ENCODE results near the gene RIIAD1. TPM values are rescaled to one million over a fixed set of nuclear protein-coding genes. Genes with fewer than 3 reads are reported as not detected.

Gene RIIAD1
- polyA plus RNA-seq, 2 donors = not detected

DNA sequence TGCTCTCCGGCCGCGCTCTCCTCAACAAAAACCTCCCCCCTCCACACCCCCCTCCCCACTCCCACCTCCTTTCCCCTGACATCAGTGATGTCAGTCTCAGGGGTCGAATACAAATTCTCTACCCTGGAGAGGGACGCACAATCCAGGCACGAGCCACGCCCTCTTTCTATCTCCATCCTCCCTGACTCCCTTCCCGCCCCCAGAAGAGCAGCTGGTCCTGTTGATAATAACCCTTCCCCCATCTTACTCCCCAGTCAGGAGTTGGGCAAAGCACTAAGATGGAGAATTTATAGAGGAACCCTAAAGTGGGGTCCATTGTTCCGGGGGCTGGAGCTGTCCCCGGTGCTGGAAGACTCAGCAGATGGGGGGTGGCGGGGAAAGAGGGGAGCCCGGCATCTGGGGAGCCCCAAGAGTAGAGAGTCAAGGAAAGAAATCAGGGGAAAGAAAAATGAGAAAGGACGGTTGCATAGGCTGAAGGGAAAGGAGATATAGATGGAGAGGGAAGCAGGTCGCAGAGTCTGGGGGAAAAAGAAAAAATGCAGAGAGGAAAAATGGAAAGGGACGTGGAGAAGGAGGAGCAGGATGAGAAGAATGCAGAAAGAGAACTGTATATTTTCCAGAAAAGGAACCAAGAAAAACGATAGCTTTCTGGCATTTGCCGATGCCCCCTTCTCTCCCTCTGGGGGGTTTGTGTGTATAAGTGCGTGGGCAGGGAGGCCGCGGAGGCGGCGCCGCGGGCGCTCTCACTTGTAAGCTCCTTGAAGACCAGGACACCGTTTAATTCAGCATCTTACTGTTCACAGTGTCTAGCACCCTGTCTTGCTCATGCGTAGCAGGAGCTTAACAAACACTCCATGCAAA lies 4.3 kb upstream of the RIIAD1 start, which contains the start of gene CELF3:
Gene CELF3 (minus strand): TSS at position 33 of the 861 bp plus-strand sequence. CDS start 783 bp downstream, outside the sequence.
- H3K36me3 ChIP-seq (ENCODE audit: control insufficient read depth in 2 of 2, insufficient read depth in 2 of 2, low read length in 1 of 2) = no peaks in the 10 kb centered on the region
- no peaks in the 10 kb centered on the region for H3K9me3 ChIP-seq (ENCODE audit: control insufficient read depth in 2 of 2, insufficient read depth in 1 of 2, low read depth in 1 of 2, low read length in 1 of 2)
- 10 to 12% methylated on average over 26 to 27 of the region's 27 CpGs for WGBS, 2 donors
- no peak within 1 kb of the TSS for H3K4me3 ChIP-seq (ENCODE audit: low read depth in 1 of 2, low read length in 2 of 2)
- peaks cover 6% of the 10 kb centered on the region in 2 donors for H3K4me1 ChIP-seq (ENCODE audit: control insufficient read depth in 2 of 2, insufficient read depth in 2 of 2, low read length in 1 of 2)
- H3K27ac ChIP-seq (ENCODE audit: low read depth in 2 of 2, low read length in 1 of 2) = no peak within 1 kb of the TSS
- H3K27me3 ChIP-seq (ENCODE audit: control insufficient read depth in 1 of 2, insufficient read depth in 2 of 2, low read length in 2 of 2) = peaks cover 0 to 7% of the 10 kb centered on the region in 2 donors

DNA sequence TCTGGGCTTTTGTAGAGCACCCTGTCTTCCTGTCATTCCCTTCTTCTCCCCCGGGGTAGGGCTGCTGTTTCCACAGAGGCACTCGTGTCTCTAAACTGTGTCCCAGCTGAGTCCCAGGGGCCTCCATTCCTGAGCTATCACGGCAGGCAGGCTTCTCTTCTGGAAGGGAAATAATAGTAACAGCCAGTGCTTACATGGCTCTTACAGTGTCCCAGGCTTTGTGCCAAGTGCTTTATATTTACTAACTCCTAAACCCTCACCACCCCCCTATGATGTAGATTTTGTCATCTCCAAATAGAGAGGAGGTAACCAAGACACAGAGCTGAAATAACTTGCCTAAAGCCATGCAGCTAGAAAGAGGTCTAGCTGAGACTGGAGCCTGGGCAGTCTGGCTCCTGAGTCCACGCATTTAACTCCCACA lies 3.3 kb upstream of the RIIAD1 start:
- Histone ChIP-seq H3K36me3 (ENCODE audit: control insufficient read depth in 2 of 2, insufficient read depth in 2 of 2, low read length in 1 of 2) (no peaks in the 10 kb centered on the region), H3K4me3 (ENCODE audit: low read depth in 1 of 2, low read length in 2 of 2) (no peak overlapping the region), H3K4me1 (ENCODE audit: control insufficient read depth in 2 of 2, insufficient read depth in 2 of 2, low read length in 1 of 2) (peaks cover 6% of the 10 kb centered on the region in 2 donors), H3K9me3 (ENCODE audit: control insufficient read depth in 2 of 2, insufficient read depth in 1 of 2, low read depth in 1 of 2, low read length in 1 of 2) (no peaks in the 10 kb centered on the region), H3K27ac (ENCODE audit: low read depth in 2 of 2, low read length in 1 of 2) (no peak overlapping the region), H3K27me3 (ENCODE audit: control insufficient read depth in 1 of 2, insufficient read depth in 2 of 2, low read length in 2 of 2) (peaks cover 0 to 7% of the 10 kb centered on the region in 2 donors)
- WGBS, 2 donors = 40 to 42% methylated on average over 4 of the region's 4 CpGs

DNA sequence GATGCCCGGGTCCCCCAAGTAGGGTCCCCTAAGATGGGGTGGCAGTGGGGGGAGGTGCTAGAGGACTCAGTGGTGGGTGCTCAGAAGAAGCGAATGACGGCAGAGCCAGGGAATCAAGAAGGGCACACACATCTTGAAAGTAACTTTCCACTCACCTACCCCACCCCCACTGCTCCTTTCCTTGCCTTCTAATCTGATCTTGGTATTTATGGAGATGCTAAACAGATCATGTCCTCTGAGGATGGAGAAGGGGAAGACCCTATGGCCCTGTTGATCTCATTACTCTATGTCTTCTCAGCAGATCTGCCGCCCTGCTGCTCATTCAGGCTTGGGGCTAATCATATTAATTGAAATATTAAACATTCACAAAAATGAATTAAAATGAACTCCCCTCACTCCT lies 2.7 kb upstream of the RIIAD1 start:
- Histone ChIP-seq H3K27me3 (ENCODE audit: control insufficient read depth in 1 of 2, insufficient read depth in 2 of 2, low read length in 2 of 2) (peaks cover 0 to 7% of the 10 kb centered on the region in 2 donors), H3K4me1 (ENCODE audit: control insufficient read depth in 2 of 2, insufficient read depth in 2 of 2, low read length in 1 of 2) (peaks cover 4 to 6% of the 10 kb centered on the region in 2 donors), H3K4me3 (ENCODE audit: low read depth in 1 of 2, low read length in 2 of 2) (no peak overlapping the region), H3K27ac (ENCODE audit: low read depth in 2 of 2, low read length in 1 of 2) (no peak overlapping the region), H3K36me3 (ENCODE audit: control insufficient read depth in 2 of 2, insufficient read depth in 2 of 2, low read length in 1 of 2) (no peaks in the 10 kb centered on the region), H3K9me3 (ENCODE audit: control insufficient read depth in 2 of 2, insufficient read depth in 1 of 2, low read depth in 1 of 2, low read length in 1 of 2) (no peaks in the 10 kb centered on the region)
- WGBS, 2 donors = 74 to 89% methylated on average over 4 of the region's 4 CpGs

DNA sequence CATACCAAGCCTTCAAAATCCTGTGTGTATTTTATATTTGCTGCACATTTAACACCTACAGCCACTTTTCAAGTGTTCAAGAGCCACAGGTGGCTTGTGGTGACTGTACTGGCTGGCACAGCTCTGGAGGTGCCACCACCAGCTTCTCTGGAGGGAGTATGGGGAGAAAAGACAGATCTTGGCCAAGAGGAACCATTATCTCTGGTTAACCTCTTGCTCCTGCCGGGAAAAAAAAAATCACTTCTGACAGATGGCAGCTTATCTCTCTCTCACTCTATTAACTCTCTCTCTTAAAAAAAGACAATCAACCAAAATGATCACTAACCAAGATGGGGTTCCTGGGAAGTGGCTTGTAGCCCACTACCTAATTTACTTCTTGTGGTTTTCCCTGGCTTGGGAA lies 1.2 kb upstream of the RIIAD1 start:
- Histone ChIP-seq H3K4me3 (ENCODE audit: low read depth in 1 of 2, low read length in 2 of 2) (no peak overlapping the region), H3K27me3 (ENCODE audit: control insufficient read depth in 1 of 2, insufficient read depth in 2 of 2, low read length in 2 of 2) (peaks cover 0 to 7% of the 10 kb centered on the region in 2 donors), H3K27ac (ENCODE audit: low read depth in 2 of 2, low read length in 1 of 2) (no peak overlapping the region), H3K4me1 (ENCODE audit: control insufficient read depth in 2 of 2, insufficient read depth in 2 of 2, low read length in 1 of 2) (peaks cover 0 to 2% of the 10 kb centered on the region in 2 donors), H3K36me3 (ENCODE audit: control insufficient read depth in 2 of 2, insufficient read depth in 2 of 2, low read length in 1 of 2) (no peaks in the 10 kb centered on the region), H3K9me3 (ENCODE audit: control insufficient read depth in 2 of 2, insufficient read depth in 1 of 2, low read depth in 1 of 2, low read length in 1 of 2) (no peaks in the 10 kb centered on the region)
- 47 to 59% methylated on average over 1 of the region's 1 CpG for WGBS, 2 donors

DNA sequence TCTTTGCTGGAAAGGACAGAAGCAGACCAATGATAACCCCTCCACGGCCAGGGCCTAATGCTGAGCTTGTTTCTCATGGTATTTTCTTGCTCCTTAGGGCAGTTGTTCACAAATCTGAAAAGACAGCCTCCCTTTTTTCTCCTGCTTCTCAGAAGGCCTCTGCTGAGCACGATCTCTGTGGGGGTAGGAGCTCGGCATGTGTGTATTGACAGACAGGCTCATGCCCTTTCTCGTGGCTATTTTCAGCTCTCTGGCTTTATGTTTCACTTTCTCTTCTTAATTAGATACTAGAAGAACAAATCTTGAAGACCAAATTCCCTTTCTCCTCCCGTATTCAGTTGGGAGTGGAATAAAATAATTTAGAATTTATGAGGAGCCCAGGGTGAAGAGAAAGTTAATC lies 768 bp upstream of the RIIAD1 start:
- WGBS, 2 donors = 18 to 40% methylated on average over 5 of the region's 5 CpGs
- Histone ChIP-seq H3K4me3 (ENCODE audit: low read depth in 1 of 2, low read length in 2 of 2) (no peak overlapping the region), H3K9me3 (ENCODE audit: control insufficient read depth in 2 of 2, insufficient read depth in 1 of 2, low read depth in 1 of 2, low read length in 1 of 2) (no peaks in the 10 kb centered on the region)

DNA sequence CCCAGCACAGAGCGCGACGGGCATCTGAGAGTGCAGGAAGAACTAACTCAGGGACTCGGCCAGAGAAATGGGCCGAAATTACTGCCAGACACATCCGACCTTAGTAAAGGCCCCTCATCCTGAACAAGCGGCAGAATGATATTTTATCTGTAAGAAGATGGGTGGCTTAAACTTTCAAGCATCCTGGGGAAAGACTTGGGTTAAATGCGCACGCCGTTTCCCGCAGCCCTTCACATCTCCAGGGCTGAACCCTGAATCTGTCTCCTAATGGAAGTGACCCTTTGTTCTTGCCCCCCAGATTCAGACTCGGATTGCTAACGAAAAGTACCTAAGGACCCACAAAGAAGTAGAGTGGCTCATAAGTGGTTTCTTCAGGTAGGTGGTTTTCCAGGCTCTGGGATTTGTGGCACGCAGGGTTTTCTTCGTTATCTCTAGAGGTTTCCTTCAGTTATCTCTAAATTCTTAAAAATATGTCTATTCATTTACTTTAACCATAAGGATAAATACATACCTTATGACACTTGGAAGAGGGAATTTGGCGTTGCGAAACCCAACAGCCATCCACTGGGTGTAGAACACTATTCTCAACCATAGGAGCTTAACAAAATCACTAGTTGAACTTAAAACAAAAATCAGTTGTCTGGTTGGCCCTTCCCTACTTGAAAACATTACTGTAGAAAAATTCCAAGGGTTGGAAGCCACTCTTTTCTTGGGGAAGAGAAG lies 627 bp downstream of the RIIAD1 start:
- H3K27me3 ChIP-seq (ENCODE audit: control insufficient read depth in 1 of 2, insufficient read depth in 2 of 2, low read length in 2 of 2) = peaks cover 0 to 1% of the 10 kb centered on the region in 2 donors
- H3K9me3 ChIP-seq (ENCODE audit: control insufficient read depth in 2 of 2, insufficient read depth in 1 of 2, low read depth in 1 of 2, low read length in 1 of 2) = no peaks in the 10 kb centered on the region
- 30 to 34% methylated on average over 17 of the region's 17 CpGs for whole genome bisulfite sequencing, 2 donors
- no peaks in the 10 kb centered on the region for H3K36me3 ChIP-seq (ENCODE audit: control insufficient read depth in 2 of 2, insufficient read depth in 2 of 2, low read length in 1 of 2)
- H3K4me3 ChIP-seq (ENCODE audit: low read depth in 1 of 2, low read length in 2 of 2) = peak overlapping the region; percentile 28 to 38
- peak overlapping the region in 1 of 2 donors; percentile 56 for H3K27ac ChIP-seq (ENCODE audit: low read depth in 2 of 2, low read length in 1 of 2)
- peaks cover 0 to under 1% of the 10 kb centered on the region in 2 donors for H3K4me1 ChIP-seq (ENCODE audit: control insufficient read depth in 2 of 2, insufficient read depth in 2 of 2, low read length in 1 of 2)

More for the DNA sequence above, 768 bp upstream of the RIIAD1 start:
- H3K27me3 ChIP-seq (ENCODE audit: control insufficient read depth in 1 of 2, insufficient read depth in 2 of 2, low read length in 2 of 2) = peaks cover 0 to 7% of the 10 kb centered on the region in 2 donors
- no peaks in the 10 kb centered on the region for H3K36me3 ChIP-seq (ENCODE audit: control insufficient read depth in 2 of 2, insufficient read depth in 2 of 2, low read length in 1 of 2)
- peak overlapping the region in 1 of 2 donors; percentile 17 for H3K27ac ChIP-seq (ENCODE audit: low read depth in 2 of 2, low read length in 1 of 2)
- H3K4me1 ChIP-seq (ENCODE audit: control insufficient read depth in 2 of 2, insufficient read depth in 2 of 2, low read length in 1 of 2) = peaks cover 0 to 2% of the 10 kb centered on the region in 2 donors

DNA sequence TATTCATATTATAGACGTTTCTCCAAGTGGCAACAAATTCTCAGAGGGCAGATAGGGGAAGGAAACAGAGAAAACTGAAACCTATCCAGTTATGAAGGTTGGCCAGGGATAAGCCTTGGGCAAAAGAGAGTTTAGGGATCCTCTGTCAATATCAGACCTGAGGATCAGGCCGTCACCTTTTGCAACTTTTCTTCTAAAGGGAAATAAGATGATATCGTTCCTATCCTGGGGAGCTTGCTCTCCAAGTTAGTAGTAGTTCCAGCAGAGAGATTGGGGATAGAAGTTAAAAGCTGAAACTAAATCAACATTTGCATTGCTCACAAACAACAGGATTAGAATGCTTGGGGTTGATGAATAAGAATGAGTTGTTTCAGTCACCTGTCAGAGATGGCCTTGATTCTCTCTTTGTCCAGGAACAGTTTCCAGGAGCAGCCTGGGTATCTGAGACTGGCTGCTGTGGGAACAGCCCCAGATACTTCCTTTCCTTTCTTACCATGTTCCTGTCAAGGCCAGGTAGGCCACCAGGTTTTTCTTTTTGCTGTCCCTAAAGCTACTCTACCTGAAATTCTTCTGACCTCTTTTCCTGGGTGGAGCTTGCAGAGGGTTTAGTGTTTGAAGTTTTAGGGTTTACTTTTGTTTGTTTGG lies 2.5 kb downstream of the RIIAD1 start:
- Histone ChIP-seq H3K36me3 (ENCODE audit: control insufficient read depth in 2 of 2, insufficient read depth in 2 of 2, low read length in 1 of 2) (no peaks in the 10 kb centered on the region), H3K4me1 (ENCODE audit: control insufficient read depth in 2 of 2, insufficient read depth in 2 of 2, low read length in 1 of 2) (no peaks in the 10 kb centered on the region), H3K27ac (ENCODE audit: low read depth in 2 of 2, low read length in 1 of 2) (no peak overlapping the region), H3K27me3 (ENCODE audit: control insufficient read depth in 1 of 2, insufficient read depth in 2 of 2, low read length in 2 of 2) (no peaks in the 10 kb centered on the region), H3K9me3 (ENCODE audit: control insufficient read depth in 2 of 2, insufficient read depth in 1 of 2, low read depth in 1 of 2, low read length in 1 of 2) (no peaks in the 10 kb centered on the region), H3K4me3 (ENCODE audit: low read depth in 1 of 2, low read length in 2 of 2) (no peak overlapping the region)
- 44 to 53% methylated on average over 3 of the region's 3 CpGs for WGBS, 2 donors

DNA sequence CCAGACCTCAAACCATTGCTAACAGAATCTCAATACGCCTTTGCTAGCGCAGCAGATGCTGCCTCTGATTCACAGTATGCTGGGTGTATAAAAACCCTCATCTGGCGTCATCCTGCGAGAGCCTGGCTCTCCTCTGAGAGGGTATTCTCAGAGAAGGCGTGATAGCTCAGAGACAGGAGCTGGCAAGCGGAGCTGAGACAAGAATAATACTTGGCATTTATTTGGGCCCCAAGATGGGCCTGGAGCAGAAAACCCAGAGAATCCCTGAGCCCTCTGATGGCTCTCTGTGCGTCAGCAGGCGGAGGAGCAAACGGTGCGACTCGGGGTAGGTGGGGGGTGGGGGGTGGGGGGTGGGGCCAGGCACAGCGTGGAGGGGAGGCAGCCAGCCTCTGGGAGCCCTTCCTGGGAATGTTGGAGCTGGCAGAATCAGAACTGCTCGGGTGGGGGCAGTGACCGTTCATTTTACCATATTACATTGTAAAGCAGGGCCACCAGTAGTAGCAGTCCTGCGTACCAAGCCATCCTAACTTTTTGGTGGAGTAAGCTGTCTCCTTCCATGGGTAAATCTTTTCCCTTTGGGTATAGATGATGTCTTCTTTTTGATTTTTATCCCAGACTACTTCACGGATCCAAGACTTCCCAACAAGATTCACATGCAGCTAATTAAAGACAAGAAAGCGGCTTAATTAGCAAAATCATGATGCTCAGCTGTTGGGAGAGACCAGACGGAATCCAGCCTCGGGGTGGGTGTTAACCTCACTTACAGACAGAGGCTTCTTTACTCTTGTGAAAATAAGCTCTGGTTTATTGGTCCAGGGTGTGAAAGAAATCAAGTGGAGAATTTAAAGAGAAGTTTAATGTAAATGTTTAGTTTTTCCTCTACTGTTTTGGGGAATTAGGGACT lies 7.1 kb downstream of the RIIAD1 start:
- Histone ChIP-seq H3K27ac (ENCODE audit: low read depth in 2 of 2, low read length in 1 of 2) (peak overlapping the region in 1 of 2 donors; percentile 43), H3K4me3 (ENCODE audit: low read depth in 1 of 2, low read length in 2 of 2) (no peak overlapping the region), H3K27me3 (ENCODE audit: control insufficient read depth in 1 of 2, insufficient read depth in 2 of 2, low read length in 2 of 2) (no peaks in the 10 kb centered on the region), H3K9me3 (ENCODE audit: control insufficient read depth in 2 of 2, insufficient read depth in 1 of 2, low read depth in 1 of 2, low read length in 1 of 2) (no peaks in the 10 kb centered on the region), H3K4me1 (ENCODE audit: control insufficient read depth in 2 of 2, insufficient read depth in 2 of 2, low read length in 1 of 2) (no peaks in the 10 kb centered on the region), H3K36me3 (ENCODE audit: control insufficient read depth in 2 of 2, insufficient read depth in 2 of 2, low read length in 1 of 2) (no peaks in the 10 kb centered on the region)
- 45 to 46% methylated on average over 19 of the region's 19 CpGs for WGBS, 2 donors

All from esophagus (tissue), 2 donors.